Large intestine (tissue), 3 donors: ENCODE results near the gene COPS7B. TPM values are rescaled to one million over a fixed set of nuclear protein-coding genes. Genes with fewer than 3 reads are reported as not detected.

Experiments used
- DNase-seq, 2 donors: peaks; one replicate each; pipeline versions ENCODE4 v3.0.0 to v3.0.0-alpha.2; 2013
- H3K27ac ChIP-seq: one replicate; pipeline ENCODE4 v1.5.1; 2013; ENCODE audit warnings: low read length
- H3K27me3 ChIP-seq: 2 replicates; pipeline ENCODE4 v1.6.1; 2013; ENCODE audit warnings: low read length; ENCODE audit not compliant: control insufficient read depth, insufficient read depth
- H3K36me3 ChIP-seq: 2 replicates; pipeline ENCODE4 v1.6.1; 2013; ENCODE audit warnings: low read length; ENCODE audit not compliant: control insufficient read depth, insufficient read depth
- H3K4me1 ChIP-seq: one replicate; pipeline ENCODE4 v1.6.1; 2013; ENCODE audit warnings: low read length; ENCODE audit not compliant: control insufficient read depth, insufficient read depth
- H3K4me3 ChIP-seq: one replicate; pipeline ENCODE4 v1.5.1; 2013; ENCODE audit warnings: low read length
- H3K9me3 ChIP-seq: one replicate; pipeline ENCODE4 v1.6.1; 2013; ENCODE audit warnings: mild to moderate bottlenecking, low read depth, low read length, moderate library complexity; ENCODE audit not compliant: control insufficient read depth
- WGBS: methylation state at CpG from one replicate; pipeline ENCODE4 v1.1.5; 2013; ENCODE audit warnings: low lambda C conversion rate; ENCODE audit not compliant: insufficient coverage; 5-methylcytosine and 5-hydroxymethylcytosine counted together
- polyA plus RNA-seq: library from polyadenylated mRNA; unstranded; fragments of 120-200 nt; gene quantifications from one replicate; pipeline ENCODE4 v1.2.1, GENCODE V29; 2013

COPS7B gene
- polyA plus RNA-seq, 1 donor: 41.9 TPM

- no peaks in the 10 kb centered on the region for H3K4me1 ChIP-seq
- H3K27me3 ChIP-seq: no peaks in the 10 kb centered on the region
- DNase-seq: no peak
- H3K4me3 ChIP-seq: no peak overlapping the region
- no peak overlapping the region for H3K27ac ChIP-seq
- no peaks in the 10 kb centered on the region for H3K36me3 ChIP-seq
- no peaks in the 10 kb centered on the region for H3K9me3 ChIP-seq
- 71% methylated on average over 1 of the region's 2 CpGs for WGBS
These were observed 24.5 kb upstream of the COPS7B start for GRCh38 chr2:231761735-231762134.

GRCh38 chr2:231764124-231764523, 22.1 kb upstream of the COPS7B start:
- Histone ChIP-seq H3K36me3 (no peaks in the 10 kb centered on the region), H3K27me3 (no peaks in the 10 kb centered on the region), H3K4me1 (no peaks in the 10 kb centered on the region), H3K9me3 (no peaks in the 10 kb centered on the region), H3K27ac (no peak overlapping the region), H3K4me3 (no peak overlapping the region)
- no peak for DNase-seq

GRCh38 chr2:231764760-231765159, 21.5 kb upstream of the COPS7B start:
- no peak overlapping the region for H3K4me3 ChIP-seq
- no peaks in the 10 kb centered on the region for H3K9me3 ChIP-seq
- WGBS: no CpG with 5 or more reads among the region's 4 CpGs
- H3K36me3 ChIP-seq: no peaks in the 10 kb centered on the region
- no peak overlapping the region for H3K27ac ChIP-seq
- DNase-seq: no peak
- H3K27me3 ChIP-seq: no peaks in the 10 kb centered on the region
- H3K4me1 ChIP-seq: no peaks in the 10 kb centered on the region

GRCh38 chr2:231765496-231765929, 20.7 kb upstream of the COPS7B start:
- no peak overlapping the region for H3K27ac ChIP-seq
- H3K36me3 ChIP-seq: no peaks in the 10 kb centered on the region
- H3K4me1 ChIP-seq: no peaks in the 10 kb centered on the region
- no peak for DNase-seq
- H3K9me3 ChIP-seq: no peaks in the 10 kb centered on the region
- no peaks in the 10 kb centered on the region for H3K27me3 ChIP-seq
- no peak overlapping the region for H3K4me3 ChIP-seq

GRCh38 chr2:231769170-231770136, 16.8 kb upstream of the COPS7B start:
- Histone ChIP-seq H3K27me3 (no peaks in the 10 kb centered on the region), H3K4me3 (no peak overlapping the region), H3K27ac (no peak overlapping the region), H3K9me3 (no peaks in the 10 kb centered on the region), H3K36me3 (no peaks in the 10 kb centered on the region), H3K4me1 (no peaks in the 10 kb centered on the region)
- 82% methylated on average over 5 of the region's 6 CpGs for WGBS
- no peak for DNase-seq

- DNase-seq: peak in 1 of 2 donors; percentile 41
These were observed 5.9 kb upstream of the COPS7B start for GRCh38 chr2:231780123-231780908.

GRCh38 chr2:231780909-231781797, 5.1 kb upstream of the COPS7B start, which contains the start of gene PDE6D:
PDE6D (minus strand) TSS chr2:231781282; CDS start chr2:231781114, 168 bp downstream.
- no peaks in the 10 kb centered on the region for H3K9me3 ChIP-seq
- peak within 1 kb of the TSS; percentile 66 for H3K4me3 ChIP-seq
- peak within 1 kb of the TSS; percentile 72 for H3K27ac ChIP-seq
- no CpG with 5 or more reads among the region's 67 CpGs for WGBS
- H3K36me3 ChIP-seq: no peaks in the 10 kb centered on the region
- no peaks in the 10 kb centered on the region for H3K27me3 ChIP-seq
- H3K4me1 ChIP-seq: no peaks in the 10 kb centered on the region
- DNase-seq: peak; percentile 93 to 99

More at GRCh38 chr2:231780123-231780908, 5.9 kb upstream of the COPS7B start:
- H3K27me3 ChIP-seq: no peaks in the 10 kb centered on the region
- no peaks in the 10 kb centered on the region for H3K4me1 ChIP-seq
- peak overlapping the region; percentile 66 for H3K4me3 ChIP-seq
- H3K27ac ChIP-seq: no peak overlapping the region
- no peaks in the 10 kb centered on the region for H3K9me3 ChIP-seq
- H3K36me3 ChIP-seq: no peaks in the 10 kb centered on the region
- no CpG with 5 or more reads among the region's 51 CpGs for WGBS

- no peaks in the 10 kb centered on the region for H3K36me3 ChIP-seq
- H3K27me3 ChIP-seq: no peaks in the 10 kb centered on the region
- peak in 1 of 2 donors; percentile 34 for DNase-seq
- H3K4me3 ChIP-seq: peak overlapping the region; percentile 66
- 7% methylated on average over 3 of the region's 12 CpGs for whole genome bisulfite sequencing
- no peaks in the 10 kb centered on the region for H3K9me3 ChIP-seq
- no peaks in the 10 kb centered on the region for H3K4me1 ChIP-seq
- peak overlapping the region; percentile 72 for H3K27ac ChIP-seq
These were observed 4.2 kb upstream of the COPS7B start for GRCh38 chr2:231781798-231782726.

- no peak overlapping the region for H3K4me3 ChIP-seq
- H3K4me1 ChIP-seq: no peaks in the 10 kb centered on the region
- peaks cover 10% of the 10 kb centered on the region for H3K36me3 ChIP-seq
- WGBS: no CpG with 5 or more reads among the region's 2 CpGs
- H3K27ac ChIP-seq: no peak overlapping the region
- H3K27me3 ChIP-seq: no peaks in the 10 kb centered on the region
- no peak for DNase-seq
- H3K9me3 ChIP-seq: no peaks in the 10 kb centered on the region
These were observed 832 bp upstream of the COPS7B start for GRCh38 chr2:231785413-231785812.
